ENCODE data around the gene MLIP. TPM values are rescaled to one million over a fixed set of nuclear protein-coding genes. Genes with fewer than 3 reads are reported as not detected.

The MLIP gene
- total and polyA plus RNA-seq, 2 experiments from 2014 or later = not detected

GRCh38 chr6:54308289-54308985 is 197.2 kb downstream of the MLIP start, which contains the start of gene TINAG:
Gene TINAG, plus strand, starts transcription at chr6:54308441. Its CDS starts 110 bp downstream, at chr6:54308551.
- H3K9ac ChIP-seq = no peak within 1 kb of the TSS
- H3K9me2 ChIP-seq (ENCODE audit: insufficient read depth) = no peaks in the 10 kb centered on the region
- in situ Hi-C loops (cut with MboI) = no loop called here
- H3K27ac ChIP-seq = no peak within 1 kb of the TSS
- H3K4me1 ChIP-seq (ENCODE audit: insufficient read depth) = no peaks in the 10 kb centered on the region
- no peaks in the 10 kb centered on the region for H3K27me3 ChIP-seq (replicated peaks; ENCODE audit: insufficient read depth)
- no peaks in the 10 kb centered on the region for H3F3A ChIP-seq (ENCODE audit: insufficient read depth)
- no peak within 1 kb of the TSS for H2AFZ ChIP-seq
- WGBS, 2 experiments (ENCODE audit: low coverage in 1 of 2, low lambda C conversion rate in 2 of 2, missing lambda C conversion rate in 2 of 2) = 80 to 86% methylated on average over 10 of the region's 10 CpGs
- DNase-seq = no peak
- H3K9me3 ChIP-seq (ENCODE audit: low read depth) = no peaks in the 10 kb centered on the region
- no peak within 1 kb of the TSS for H3K4me2 ChIP-seq (ENCODE audit: unreplicated experiment)
- H3K79me2 ChIP-seq (ENCODE audit: insufficient read depth) = no peaks in the 10 kb centered on the region
- TF ChIP-seq EZH2phosphoT487 (IDR thresholded peaks at IDR 0.05; ENCODE audit: insufficient read depth, low read depth) (no peak), EZH2 (IDR thresholded peaks at IDR 0.05; ENCODE audit: insufficient read depth, poor library complexity, severe bottlenecking) (no peak)
- no peak within 1 kb of the TSS for H3K4me3 ChIP-seq
- H3K36me3 ChIP-seq (ENCODE audit: low read depth) = no peaks in the 10 kb centered on the region
- H4K20me1 ChIP-seq (ENCODE audit: insufficient read depth) = no peaks in the 10 kb centered on the region

- Histone ChIP-seq H4K20me1 (ENCODE audit: insufficient read depth) (no peaks in the 10 kb centered on the region), H3K27ac (no peak overlapping the region), H3K9me3 (ENCODE audit: low read depth) (no peaks in the 10 kb centered on the region), H3K4me1 (ENCODE audit: insufficient read depth) (no peaks in the 10 kb centered on the region), H3K36me3 (ENCODE audit: low read depth) (no peaks in the 10 kb centered on the region), H3K27me3 (replicated peaks; ENCODE audit: insufficient read depth) (no peaks in the 10 kb centered on the region), H2AFZ (no peak overlapping the region), H3K79me2 (ENCODE audit: insufficient read depth) (no peaks in the 10 kb centered on the region), H3K4me2 (ENCODE audit: unreplicated experiment) (no peak overlapping the region), H3K9me2 (ENCODE audit: insufficient read depth) (no peaks in the 10 kb centered on the region), H3F3A (ENCODE audit: insufficient read depth) (no peaks in the 10 kb centered on the region), H3K9ac (no peak overlapping the region), H3K4me3 (no peak overlapping the region)
- no peak for DNase-seq
- 96 to 99% methylated on average over 4 of the region's 4 CpGs for WGBS, 2 experiments (ENCODE audit: low coverage in 1 of 2, low lambda C conversion rate in 2 of 2, missing lambda C conversion rate in 2 of 2)
- in situ Hi-C loops (cut with MboI) = no loop called here
- TF ChIP-seq EZH2 (IDR thresholded peaks at IDR 0.05; ENCODE audit: insufficient read depth, poor library complexity, severe bottlenecking) = no peak
- TF ChIP-seq EZH2phosphoT487 (IDR thresholded peaks at IDR 0.05; ENCODE audit: insufficient read depth, low read depth) = no peak
These were observed 197.7 kb downstream of the MLIP start for GRCh38 chr6:54308986-54309315.

- no peak for DNase-seq
- H3K27ac ChIP-seq = no peak overlapping the region
- 71 to 81% methylated on average over 1 of the region's 1 CpG for WGBS, 2 experiments (ENCODE audit: low coverage in 1 of 2, low lambda C conversion rate in 2 of 2, missing lambda C conversion rate in 2 of 2)
- no peak overlapping the region for H3K9ac ChIP-seq
- no peaks in the 10 kb centered on the region for H3K27me3 ChIP-seq (replicated peaks; ENCODE audit: insufficient read depth)
- H3K4me3 ChIP-seq = no peak overlapping the region
- H3K9me3 ChIP-seq (ENCODE audit: low read depth) = no peaks in the 10 kb centered on the region
- no peak overlapping the region for H2AFZ ChIP-seq
- H3K36me3 ChIP-seq (ENCODE audit: low read depth) = no peaks in the 10 kb centered on the region
- H3K9me2 ChIP-seq (ENCODE audit: insufficient read depth) = no peaks in the 10 kb centered on the region
- H4K20me1 ChIP-seq (ENCODE audit: insufficient read depth) = no peaks in the 10 kb centered on the region
- no peaks in the 10 kb centered on the region for H3F3A ChIP-seq (ENCODE audit: insufficient read depth)
- H3K4me2 ChIP-seq (ENCODE audit: unreplicated experiment) = no peak overlapping the region
- TF ChIP-seq EZH2 (IDR thresholded peaks at IDR 0.05; ENCODE audit: insufficient read depth, poor library complexity, severe bottlenecking) (no peak), EZH2phosphoT487 (IDR thresholded peaks at IDR 0.05; ENCODE audit: insufficient read depth, low read depth) (no peak)
- H3K79me2 ChIP-seq (ENCODE audit: insufficient read depth) = no peaks in the 10 kb centered on the region
- no peaks in the 10 kb centered on the region for H3K4me1 ChIP-seq (ENCODE audit: insufficient read depth)
- in situ Hi-C loops (cut with MboI) = no loop called here
These were observed 199.3 kb downstream of the MLIP start for GRCh38 chr6:54310377-54311152.

DNA sequence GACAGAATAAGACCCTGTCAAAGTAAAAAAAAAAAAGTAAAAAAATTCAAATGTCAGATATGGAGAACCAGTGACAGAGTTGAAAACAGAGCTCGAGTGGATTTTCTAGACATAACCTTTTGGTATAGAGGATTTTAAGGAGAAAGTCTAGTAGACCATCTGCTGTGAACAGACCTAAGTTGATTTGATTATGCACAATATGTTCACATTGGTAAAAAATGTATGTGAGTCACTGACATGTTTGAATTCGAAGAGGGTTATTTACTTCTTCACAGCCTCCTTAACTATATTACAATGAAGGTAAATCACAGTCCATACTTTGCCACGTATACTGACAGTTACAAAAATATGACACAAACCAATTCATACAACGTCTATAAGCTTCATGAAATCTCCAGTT is 204.4 kb downstream of the MLIP start:
- Histone ChIP-seq H3K4me3 (no peak overlapping the region), H2AFZ (no peak overlapping the region), H3K4me1 (ENCODE audit: insufficient read depth) (no peaks in the 10 kb centered on the region), H3K27ac (no peak overlapping the region), H3K27me3 (replicated peaks; ENCODE audit: insufficient read depth) (no peaks in the 10 kb centered on the region), H3F3A (ENCODE audit: insufficient read depth) (no peaks in the 10 kb centered on the region), H3K36me3 (ENCODE audit: low read depth) (no peaks in the 10 kb centered on the region), H3K79me2 (ENCODE audit: insufficient read depth) (no peaks in the 10 kb centered on the region), H3K4me2 (ENCODE audit: unreplicated experiment) (no peak overlapping the region), H3K9me3 (ENCODE audit: low read depth) (no peaks in the 10 kb centered on the region), H3K9ac (no peak overlapping the region), H3K9me2 (ENCODE audit: insufficient read depth) (no peaks in the 10 kb centered on the region), H4K20me1 (ENCODE audit: insufficient read depth) (no peaks in the 10 kb centered on the region)
- WGBS, 2 experiments (ENCODE audit: low coverage in 1 of 2, low lambda C conversion rate in 2 of 2, missing lambda C conversion rate in 2 of 2) = 87 to 91% methylated on average over 4 of the region's 4 CpGs
- in situ Hi-C loops (cut with MboI) = no loop called here
- DNase-seq = no peak
- no peak for TF ChIP-seq EZH2phosphoT487 (IDR thresholded peaks at IDR 0.05; ENCODE audit: insufficient read depth, low read depth)
- TF ChIP-seq EZH2 (IDR thresholded peaks at IDR 0.05; ENCODE audit: insufficient read depth, poor library complexity, severe bottlenecking) = no peak

Other genes with a start within 250 kb of the MLIP start
- not detected in 2 replicates for gene TINAG, start 197.0 kb downstream of the MLIP start, total RNA-seq (2014; rRNA removed; shearing (Covaris generic))
- not detected in 2 replicates for gene TINAG, start 197.0 kb downstream of the MLIP start, polyA plus RNA-seq (2016; fragmentation: Nextera tagmentation; extraction: Ambion mirVana)